Spleen (tissue), 11 donors: ENCODE measurements around the gene GOLT1B. TPM values are rescaled to one million over a fixed set of nuclear protein-coding genes. Genes with fewer than 3 reads are reported as not detected.

Experiments
- DNase-seq: peaks from one replicate; pipeline ENCODE4 v3.0.0-alpha.2; 2020
- H3K27ac ChIP-seq, 8 donors: fragments of 200-600 bp; sonication (generic) in 7 of 8; 1 replicate in 4 of 8; 2 replicates in 4 of 8; pipeline versions ENCODE4 v1.5.0 to v1.8.0; 2016 to 2021; ENCODE audit warnings: inconsistent platforms in 4 of 8, mild to moderate bottlenecking in 4 of 8, moderate library complexity in 1 of 8
- H3K27me3 ChIP-seq, 7 donors: fragments of 200-600 bp; sonication (generic) in 6 of 7; replicated peaks in 1 of 7; 1 replicate in 4 of 7; 2 replicates in 3 of 7; pipeline versions ENCODE4 v1.5.0 to v1.8.0; 2016 to 2021; ENCODE audit warnings: inconsistent platforms in 3 of 7, mild to moderate bottlenecking in 1 of 7
- H3K36me3 ChIP-seq, 6 donors: fragments of 200-600 bp; sonication (generic) in 5 of 6; 1 replicate in 4 of 6; 2 replicates in 2 of 6; pipeline versions ENCODE4 v1.5.0 to v1.8.0; 2016 to 2021; ENCODE audit warnings: inconsistent platforms in 2 of 6
- H3K4me1 ChIP-seq, 6 donors: fragments of 200-600 bp; sonication (generic) in 5 of 6; 1 replicate in 3 of 6; 2 replicates in 3 of 6; pipeline versions ENCODE4 v1.5.0 to v1.8.0; 2016 to 2021; ENCODE audit warnings: inconsistent platforms in 3 of 6
- H3K4me3 ChIP-seq, 8 donors: fragments of 200-600 bp; sonication (generic) in 7 of 8; 1 replicate in 4 of 8; 2 replicates in 4 of 8; pipeline versions ENCODE4 v1.5.0 to v1.8.0; 2016 to 2021; ENCODE audit warnings: inconsistent platforms in 4 of 8, mild to moderate bottlenecking in 4 of 8, moderate library complexity in 2 of 8
- H3K9me3 ChIP-seq, 8 donors: fragments of 200-600 bp; sonication (generic) in 7 of 8; 1 replicate in 4 of 8; 2 replicates in 4 of 8; pipeline versions ENCODE4 v1.5.0 to v1.8.0; 2016 to 2021; ENCODE audit warnings: inconsistent platforms in 4 of 8
- POLR2A ChIP-seq, 3 donors: fragments of 450-650 bp; IDR thresholded peaks; one replicate each; pipeline ENCODE4 v1.5.1; 2017; ENCODE audit warnings: antibody characterized with exemption in 3 of 3, mild to moderate bottlenecking in 1 of 3
- POLR2AphosphoS5 ChIP-seq, 3 donors: sonication (generic); formaldehyde crosslinking; IDR thresholded peaks; one replicate each; pipeline ENCODE4 v1.5.1; 2017; ENCODE audit warnings: antibody characterized with exemption in 3 of 3
- WGBS, 5 donors: extraction: QIAGEN DNeasy Blood & Tissue Kit in 3 of 5; methylation state at CpG; one replicate each; pipeline versions ENCODE4 v1.1.5 to v1.1.7; 2013 to 2018; 5-methylcytosine and 5-hydroxymethylcytosine counted together
- intact Hi-C: fragments of 100-400 bp; cut with DNase I; formaldehyde crosslinking; loops from one replicate; pipeline ENCODE4 v1.15.0; 2023; ENCODE audit warnings: low total_unique reads
- polyA plus RNA-seq, 3 donors: library from polyadenylated mRNA; stranded (reverse); fragments of 200-250 nt; gene quantifications; one replicate each; pipeline ENCODE4 v1.2.1, GENCODE V29; 2013
- total RNA-seq, 7 donors: library from RNA; depleted of rRNA in 3 of 7; stranded (reverse); fragments of >200 nt in 3 of 7; fragmentation: NEBNext Ultra II Directional in 4 of 7; extraction: Animal tissue kit (Norgen Biotek cat#: 25700) in 4 of 7; gene quantifications; one replicate each; pipeline versions ENCODE4 v1.1.0 to v1.2.1, GENCODE V29; 2016 to 2021
- TF ChIP-seq, protein P1 (sequence below), 11 experiments: fragments of 200-600 bp in 7 of 11; fragments of 450-650 bp in 4 of 11; sonication (generic) in 4 of 11; IDR thresholded peaks in 8 of 11; conservative IDR thresholded peaks in 3 of 11; 1 replicate in 7 of 11; 2 replicates in 4 of 11; pipeline versions ENCODE4 v1.4.0 to v1.8.0; 2016 to 2021; ENCODE audit warnings: antibody characterized with exemption in 11 of 11, inconsistent platforms in 4 of 11, mild to moderate bottlenecking in 1 of 11
- donor health status: healthy with polysubstance abuse.
- donor health status: DM: no; HTN: no; CAD: no; lungs with moderate emphysema.
- donor health status: DM: no; HTN: no; CAD: no.
- donor health status: Bipolar disorder and iron deficiency.
- donor health status: healthy.
- donor health status: DM: no; HTN: no; CAD: no.
- donor health status: DM: yes; HTN: yes; CAD: no.

Gene GOLT1B
- total and polyA plus RNA-seq, 10 donors: 14.1 to 39.6 (median 25.2) TPM

- TF ChIP-seq POLR2AphosphoS5 (IDR thresholded peaks at IDR 0.05) (no peak), POLR2A (IDR thresholded peaks at IDR 0.05) (no peak)
- TF ChIP-seq, protein P1, sequence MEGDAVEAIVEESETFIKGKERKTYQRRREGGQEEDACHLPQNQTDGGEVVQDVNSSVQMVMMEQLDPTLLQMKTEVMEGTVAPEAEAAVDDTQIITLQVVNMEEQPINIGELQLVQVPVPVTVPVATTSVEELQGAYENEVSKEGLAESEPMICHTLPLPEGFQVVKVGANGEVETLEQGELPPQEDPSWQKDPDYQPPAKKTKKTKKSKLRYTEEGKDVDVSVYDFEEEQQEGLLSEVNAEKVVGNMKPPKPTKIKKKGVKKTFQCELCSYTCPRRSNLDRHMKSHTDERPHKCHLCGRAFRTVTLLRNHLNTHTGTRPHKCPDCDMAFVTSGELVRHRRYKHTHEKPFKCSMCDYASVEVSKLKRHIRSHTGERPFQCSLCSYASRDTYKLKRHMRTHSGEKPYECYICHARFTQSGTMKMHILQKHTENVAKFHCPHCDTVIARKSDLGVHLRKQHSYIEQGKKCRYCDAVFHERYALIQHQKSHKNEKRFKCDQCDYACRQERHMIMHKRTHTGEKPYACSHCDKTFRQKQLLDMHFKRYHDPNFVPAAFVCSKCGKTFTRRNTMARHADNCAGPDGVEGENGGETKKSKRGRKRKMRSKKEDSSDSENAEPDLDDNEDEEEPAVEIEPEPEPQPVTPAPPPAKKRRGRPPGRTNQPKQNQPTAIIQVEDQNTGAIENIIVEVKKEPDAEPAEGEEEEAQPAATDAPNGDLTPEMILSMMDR (IDR thresholded peaks at IDR 0.05 in 8 of 11, conservative IDR thresholded peaks at IDR 0.05 in 3 of 11): no peak
- H3K27me3 ChIP-seq: no peaks in the 10 kb centered on the region
- H3K36me3 ChIP-seq: no peaks in the 10 kb centered on the region
- intact Hi-C loops: no loop called here
- no peak overlapping the region for H3K27ac ChIP-seq
- no peaks in the 10 kb centered on the region for H3K4me1 ChIP-seq
- H3K4me3 ChIP-seq: no peak overlapping the region
- H3K9me3 ChIP-seq: no peaks in the 10 kb centered on the region
- DNase-seq: no peak
- WGBS, 5 donors: 43 to 55% (median 52%) methylated on average over 4 of the region's 4 CpGs
Measured at GRCh38 chr12:21551841-21552465, 50.4 kb downstream of the GOLT1B start.

DNA sequence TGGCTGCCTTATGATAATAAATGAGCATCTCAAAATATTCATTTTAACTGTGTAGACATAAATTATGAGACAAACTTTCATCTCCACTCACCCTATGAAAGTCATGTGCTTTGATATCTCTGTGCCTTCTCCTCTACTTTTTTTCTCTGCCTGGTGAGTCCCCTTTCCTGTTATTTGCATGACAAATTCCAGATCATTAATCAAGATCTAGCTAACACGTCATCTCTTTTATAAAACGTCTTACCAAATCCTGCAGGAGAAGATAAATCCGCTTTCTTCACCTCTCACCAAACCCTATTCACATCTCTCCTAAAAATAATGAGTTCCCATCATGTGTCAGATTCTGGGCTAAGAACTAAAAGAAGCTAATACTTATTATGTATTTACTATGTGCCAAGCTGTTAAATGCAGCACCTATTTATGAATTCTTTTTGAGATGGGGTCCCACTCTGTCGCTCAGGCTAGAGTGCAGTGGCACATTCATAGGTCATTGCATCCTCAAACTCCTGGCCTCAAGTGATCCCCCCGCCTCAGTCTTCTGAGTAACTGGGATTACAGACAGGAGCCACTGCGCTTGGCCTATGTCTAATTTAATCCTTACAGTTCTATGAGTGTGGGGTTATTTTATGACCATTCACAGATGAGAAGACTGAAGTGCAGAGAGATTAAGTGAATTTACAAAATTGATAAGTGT, 51.2 kb downstream of the GOLT1B start:
- TF ChIP-seq POLR2AphosphoS5 (IDR thresholded peaks at IDR 0.05) (no peak), POLR2A (IDR thresholded peaks at IDR 0.05) (no peak)
- TF ChIP-seq, protein P1 (IDR thresholded peaks at IDR 0.05 in 8 of 11, conservative IDR thresholded peaks at IDR 0.05 in 3 of 11): no peak
- Histone ChIP-seq H3K4me1 (no peaks in the 10 kb centered on the region), H3K9me3 (no peaks in the 10 kb centered on the region), H3K27ac (no peak overlapping the region), H3K27me3 (no peaks in the 10 kb centered on the region), H3K36me3 (no peaks in the 10 kb centered on the region), H3K4me3 (no peak overlapping the region)
- no peak for DNase-seq
- intact Hi-C loops: no loop called here
- WGBS, 5 donors: 68 to 83% (median 73%) methylated on average over 6 of the region's 6 CpGs

- no peaks in the 10 kb centered on the region for H3K4me1 ChIP-seq
- H3K36me3 ChIP-seq: no peaks in the 10 kb centered on the region
- intact Hi-C loops: no loop called here
- no peak overlapping the region for H3K27ac ChIP-seq
- H3K27me3 ChIP-seq: no peaks in the 10 kb centered on the region
- DNase-seq: no peak
- no peak for TF ChIP-seq POLR2AphosphoS5 (IDR thresholded peaks at IDR 0.05)
- TF ChIP-seq POLR2A (IDR thresholded peaks at IDR 0.05): no peak
- TF ChIP-seq, protein P1 (IDR thresholded peaks at IDR 0.05 in 8 of 11, conservative IDR thresholded peaks at IDR 0.05 in 3 of 11): no peak
- H3K4me3 ChIP-seq: no peak overlapping the region
- no peaks in the 10 kb centered on the region for H3K9me3 ChIP-seq
Measured at GRCh38 chr12:21553329-21553675, 51.7 kb downstream of the GOLT1B start.

- no peak overlapping the region for H3K4me3 ChIP-seq
- H3K27ac ChIP-seq: no peak overlapping the region
- no peak for TF ChIP-seq POLR2AphosphoS5 (IDR thresholded peaks at IDR 0.05)
- TF ChIP-seq, protein P1 (IDR thresholded peaks at IDR 0.05 in 8 of 11, conservative IDR thresholded peaks at IDR 0.05 in 3 of 11): no peak
- no peak for TF ChIP-seq POLR2A (IDR thresholded peaks at IDR 0.05)
- no peaks in the 10 kb centered on the region for H3K27me3 ChIP-seq
- no peaks in the 10 kb centered on the region for H3K9me3 ChIP-seq
- H3K4me1 ChIP-seq: no peaks in the 10 kb centered on the region
- intact Hi-C loops: no loop called here
- DNase-seq: no peak
- 76 to 86% (median 79%) methylated on average over 9 of the region's 9 CpGs for WGBS, 5 donors
- no peaks in the 10 kb centered on the region for H3K36me3 ChIP-seq
Measured at GRCh38 chr12:21558100-21558679, 56.6 kb downstream of the GOLT1B start.
